GF-D8 (cell line): ENCODE data around the gene ZIC3.
"Not testable (repeated sequence)": the region's sequence is repeated elsewhere in the genome, so short reads cannot be mapped to it uniquely, and the experiment has no call there.

Source experiments
- DNase-seq: peaks from one replicate; lab custom pipeline; 2025; lab: John Stamatoyannopoulos, UW

The ZIC3 gene

GRCh38 chrX:137565921-137566745 lies at the start of gene ZIC3:
Gene ZIC3 (plus strand): TSS chrX:137566127. CDS start chrX:137566692, 565 bp downstream.
- DNase-seq: no peak

GRCh38 chrX:137519459-137519858 lies 46.5 kb upstream of the ZIC3 start:
- no peak for DNase-seq

DNA sequence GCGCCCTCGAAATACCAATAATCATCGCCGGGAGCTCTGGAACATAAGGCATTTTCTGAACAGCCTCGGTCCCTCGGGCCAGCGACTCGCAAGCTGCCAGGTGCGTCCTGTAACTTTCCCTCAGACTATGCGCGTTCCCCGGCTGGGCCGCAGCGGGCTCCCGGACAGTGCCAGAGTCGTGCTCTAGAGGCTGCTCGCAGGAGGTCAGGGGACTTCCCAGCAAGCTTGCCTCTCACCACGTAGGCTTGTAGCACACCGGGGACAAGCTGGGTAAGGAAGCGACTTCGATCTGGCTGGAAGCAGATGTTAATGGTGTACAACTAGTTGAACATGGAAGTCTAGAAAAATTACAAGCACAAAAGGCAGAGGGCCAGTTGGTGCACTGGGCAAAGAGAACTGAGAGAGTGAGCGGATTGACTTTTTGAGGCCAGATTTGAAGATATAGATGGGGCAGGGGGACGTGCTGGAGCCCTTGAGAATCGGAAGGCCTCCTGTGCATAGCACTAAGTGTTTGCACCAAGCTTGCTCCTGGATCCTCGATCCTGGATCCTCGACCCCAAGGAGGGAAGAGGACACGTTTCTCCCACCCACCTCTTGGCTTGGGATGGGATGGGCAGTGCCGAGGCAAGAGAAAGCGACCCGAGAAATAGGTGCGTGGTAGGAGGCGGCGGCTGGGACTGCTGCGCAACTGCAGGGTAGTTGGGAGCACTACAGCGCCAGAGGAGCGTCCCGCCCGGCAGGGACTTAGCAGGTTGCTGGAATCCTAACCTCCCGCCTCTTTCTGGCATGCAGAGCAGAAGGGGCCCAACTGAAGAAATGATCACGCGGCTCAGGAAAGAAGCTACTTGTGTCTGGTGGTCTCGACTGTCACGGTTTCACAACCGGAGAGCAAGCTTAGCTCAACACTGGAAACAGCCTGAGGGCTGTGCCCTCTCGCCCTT lies 19.9 kb upstream of the ZIC3 start:
- DNase-seq: no peak

GRCh38 chrX:137547291-137547690 lies 18.6 kb upstream of the ZIC3 start:
- no peak for DNase-seq

DNA sequence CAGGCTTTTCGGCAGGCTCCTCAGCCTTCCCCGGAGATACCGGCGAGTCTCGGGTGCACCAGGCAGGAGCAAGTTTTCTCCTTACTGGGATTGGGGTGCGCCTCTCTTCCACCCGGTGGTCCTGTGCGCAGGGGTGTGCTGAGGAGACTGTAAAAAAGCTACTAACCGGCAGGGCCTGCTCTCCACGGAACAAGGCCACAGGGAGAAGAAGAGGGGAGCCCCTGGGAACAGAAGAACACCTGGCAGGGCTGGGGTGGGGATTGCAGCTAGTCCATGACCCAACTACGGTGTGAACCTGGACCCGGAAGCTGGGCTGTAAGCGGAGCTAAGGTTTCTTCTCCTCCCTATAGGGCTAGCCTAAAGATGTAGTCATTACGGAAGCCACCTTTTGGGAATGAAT lies 17.7 kb upstream of the ZIC3 start:
- no peak for DNase-seq

- DNase-seq: no peak
These were observed 16.9 kb upstream of the ZIC3 start for GRCh38 chrX:137549073-137549472.

DNA sequence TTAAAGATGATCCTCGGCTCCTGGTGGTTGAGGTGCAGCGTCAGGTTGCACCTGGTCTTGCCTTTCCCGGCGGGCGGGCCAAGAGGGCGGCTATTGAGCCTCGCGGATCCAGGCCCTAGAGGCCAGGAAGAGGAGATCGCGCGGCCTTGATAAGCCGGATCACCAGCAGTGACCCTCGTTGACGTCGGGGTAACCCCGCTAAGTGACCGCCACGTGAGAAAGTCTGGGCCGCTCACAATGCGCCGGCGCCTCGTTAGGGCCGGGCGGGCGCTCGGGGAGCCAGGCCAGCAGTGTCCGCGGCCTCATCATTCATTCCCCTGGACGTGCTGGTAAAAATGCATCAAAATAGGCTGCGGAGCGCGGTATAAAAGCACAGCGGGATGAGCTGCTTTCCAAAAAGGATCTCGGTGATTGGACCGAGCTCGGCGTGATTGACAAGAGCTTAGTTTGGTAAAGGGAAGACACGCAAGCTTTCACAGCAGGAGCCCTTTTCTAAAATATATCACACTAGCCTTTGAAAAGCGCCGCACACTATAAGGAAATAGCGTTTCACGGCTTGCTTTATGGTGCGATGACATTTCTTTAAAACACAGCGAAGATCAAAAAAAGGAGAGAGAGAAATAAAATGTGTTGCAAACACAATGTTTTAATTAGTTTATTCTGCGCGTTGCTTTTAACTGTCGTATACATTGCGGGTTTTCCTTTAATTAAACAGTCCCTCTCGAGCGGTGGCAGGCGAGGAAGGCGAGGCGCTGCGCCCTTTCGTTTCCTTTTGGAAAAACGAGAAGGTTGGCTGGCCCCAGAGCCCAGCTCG lies 15.9 kb upstream of the ZIC3 start:
- DNase-seq: no peak

GRCh38 chrX:137550665-137551261 lies 15.2 kb upstream of the ZIC3 start:
- DNase-seq: no peak

- not testable (repeated sequence) for DNase-seq
These were observed 13.8 kb upstream of the ZIC3 start for GRCh38 chrX:137552098-137552497.

GRCh38 chrX:137562096-137562495 lies 3.8 kb upstream of the ZIC3 start:
- DNase-seq: no peak

DNA sequence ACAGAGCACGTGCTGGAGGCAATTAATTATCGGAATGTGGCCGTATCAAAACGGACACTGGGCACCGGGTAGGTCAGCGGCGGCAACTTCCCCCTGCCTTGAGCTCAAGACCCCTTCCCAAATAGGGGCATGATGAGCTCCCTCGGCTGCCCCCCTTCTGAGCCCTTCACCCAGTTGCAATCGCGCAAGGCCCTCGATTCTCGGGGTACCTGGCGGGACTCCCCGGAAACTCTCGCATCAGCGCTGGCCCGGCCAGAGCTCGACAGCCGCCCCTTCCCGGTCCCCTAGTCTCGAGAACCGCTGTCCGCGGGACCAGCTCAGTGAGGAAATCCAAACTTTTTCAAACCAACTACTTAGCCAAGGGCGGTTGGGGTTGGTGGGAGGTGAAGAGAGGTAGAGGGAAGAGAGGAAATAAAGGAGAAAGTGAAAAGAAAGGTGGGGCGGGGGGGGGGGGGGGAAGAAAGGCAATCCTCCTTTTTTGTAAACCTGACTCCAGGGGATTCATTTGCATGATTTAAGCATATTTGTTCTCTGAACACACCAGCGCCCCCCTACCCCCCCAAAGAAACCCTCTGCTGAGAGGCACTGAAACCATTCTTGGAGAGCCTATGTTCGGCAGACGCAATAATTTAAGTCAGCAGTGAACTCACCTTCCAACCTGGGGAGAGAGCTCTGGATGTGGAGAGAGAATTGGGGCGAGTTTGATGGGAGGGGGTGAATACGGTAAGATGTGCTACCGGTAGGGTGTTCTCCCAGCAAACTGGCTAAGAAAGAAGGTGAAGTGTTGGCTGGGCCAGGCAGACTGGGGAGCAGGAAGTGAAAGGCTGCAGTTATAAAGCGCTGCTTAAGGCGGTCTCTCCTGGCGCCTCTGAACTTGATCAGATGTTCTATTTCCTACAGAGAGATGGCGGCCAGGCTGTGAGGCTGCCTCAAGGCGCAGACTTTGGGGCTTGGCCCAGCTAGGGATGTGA lies 2.0 kb upstream of the ZIC3 start:
- no peak for DNase-seq

DNA sequence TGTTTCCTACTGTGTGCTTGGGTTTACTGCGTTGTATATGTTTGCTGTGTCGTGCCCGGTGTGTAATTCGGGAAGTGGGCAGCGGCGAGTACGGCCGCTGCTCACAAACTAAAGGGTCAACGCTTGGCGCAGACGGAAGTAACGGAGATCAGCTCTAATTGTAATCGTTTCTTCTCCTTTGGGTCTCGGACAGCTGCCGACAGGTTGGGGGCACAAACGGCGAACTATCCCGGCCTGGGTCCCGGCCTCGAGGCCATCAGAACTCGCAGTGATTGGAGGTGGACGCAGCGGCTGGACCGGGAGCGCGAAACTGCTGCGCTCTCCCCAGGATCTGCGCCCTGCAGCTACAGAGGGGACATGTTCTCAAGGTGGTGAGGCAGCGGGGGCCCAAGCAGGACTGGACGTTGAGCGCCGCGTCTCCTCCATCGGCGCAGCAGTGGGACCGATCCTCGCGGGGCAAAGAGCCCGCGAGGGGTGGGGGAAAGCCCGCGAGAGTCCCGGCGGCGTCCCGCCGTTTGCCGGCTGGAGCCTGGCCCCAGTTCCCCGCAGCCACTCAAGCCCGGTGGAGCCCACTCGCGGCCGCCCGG lies 516 bp upstream of the ZIC3 start:
- no peak for DNase-seq

GRCh38 chrX:137566746-137567679 lies 1.1 kb downstream of the ZIC3 start:
- no peak for DNase-seq

- DNase-seq: no peak
These were observed 1.8 kb downstream of the ZIC3 start for GRCh38 chrX:137567682-137568232.

DNA sequence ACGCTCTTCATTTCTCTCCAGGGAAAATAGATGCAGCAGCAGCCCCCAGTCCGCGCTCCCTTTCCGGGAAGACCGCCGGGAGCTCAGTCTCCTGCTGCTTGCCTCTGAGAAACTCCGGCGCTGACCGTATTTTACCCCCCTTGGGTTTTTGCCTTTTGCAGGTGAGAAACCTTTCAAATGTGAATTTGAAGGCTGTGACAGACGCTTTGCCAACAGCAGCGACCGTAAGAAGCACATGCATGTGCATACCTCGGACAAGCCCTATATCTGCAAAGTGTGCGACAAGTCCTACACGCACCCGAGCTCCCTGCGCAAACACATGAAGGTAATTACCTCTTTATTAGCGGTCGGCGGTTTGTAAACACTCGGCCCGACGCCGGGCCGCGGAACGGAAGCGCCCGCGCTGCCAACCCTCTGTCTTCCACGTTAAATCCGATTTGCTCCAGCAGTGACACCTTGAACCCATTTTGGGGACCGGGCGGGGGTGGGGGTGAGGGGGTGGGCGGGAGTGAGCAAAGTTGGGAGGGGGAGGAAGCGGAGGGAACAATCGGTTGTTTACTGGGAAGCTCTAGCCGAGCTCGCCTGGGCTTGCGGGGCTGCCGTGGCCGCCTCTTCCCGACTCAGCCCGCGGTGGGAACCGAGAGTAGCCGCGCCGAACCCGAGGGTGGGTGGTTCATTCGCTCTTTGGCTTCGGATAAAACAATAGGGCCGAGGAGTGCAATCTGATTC lies 3.0 kb downstream of the ZIC3 start:
- no peak for DNase-seq

- no peak for DNase-seq
These were observed 3.6 kb downstream of the ZIC3 start for GRCh38 chrX:137569470-137569891.

GRCh38 chrX:137573324-137574101 lies 7.6 kb downstream of the ZIC3 start:
- no peak for DNase-seq
